Common myeloid progenitor, CD34-positive (primary cell): ENCODE data around the gene AKAP1.

Experiments
- CTCF ChIA-PET: fragments of 350-600 bp; sonication (Branson Sonifier 250); formaldehyde crosslinking; loops from one replicate; lab custom pipeline; 2021; ENCODE audit warnings: antibody characterized with exemption; lab: Charles Lee
- POLR2A ChIA-PET: fragments of 350-600 bp; sonication (Branson Sonifier 250); formaldehyde crosslinking; loops from one replicate; lab custom pipeline; 2021; ENCODE audit warnings: antibody characterized with exemption; lab: Charles Lee
- DNase-seq, 3 donors: peaks; one replicate each; pipeline versions ENCODE4 v3.0.0 to v3.0.0-alpha.2; 2013
- H3K27ac ChIP-seq, 2 experiments: 1 replicate in 1 of 2; 2 replicates in 1 of 2; pipeline ENCODE4 v1.7.0; 2013; ENCODE audit warnings: inconsistent platforms in 2 of 2, low read length in 2 of 2, mild to moderate bottlenecking in 2 of 2, low read depth in 1 of 2, moderate library complexity in 1 of 2; ENCODE audit not compliant: severe bottlenecking in 2 of 2, insufficient read depth in 1 of 2, poor library complexity in 1 of 2
- H3K27me3 ChIP-seq, 5 experiments: replicated peaks in 2 of 5; 1 replicate in 3 of 5; 2 replicates in 2 of 5; pipeline versions ENCODE4 v1.6.1 to v1.7.0; 2013; ENCODE audit warnings: low read length in 4 of 5, mild to moderate bottlenecking in 2 of 5, moderate library complexity in 2 of 5, inconsistent platforms in 1 of 5; ENCODE audit not compliant: insufficient read depth in 5 of 5, control insufficient read depth in 4 of 5
- H3K36me3 ChIP-seq, 4 experiments: 1 replicate in 2 of 4; 2 replicates in 2 of 4; pipeline versions ENCODE4 v1.6.1 to v1.7.0; 2013; ENCODE audit warnings: low read length in 3 of 4, control low read depth in 1 of 4, mild to moderate bottlenecking in 1 of 4; ENCODE audit not compliant: control insufficient read depth in 4 of 4, insufficient read depth in 4 of 4
- H3K4me1 ChIP-seq, 4 experiments: 1 replicate in 3 of 4; 2 replicates in 1 of 4; pipeline versions ENCODE4 v1.6.1 to v1.7.1; 2013; ENCODE audit warnings: low read length in 3 of 4, mild to moderate bottlenecking in 3 of 4, control low read depth in 1 of 4, inconsistent platforms in 1 of 4, moderate library complexity in 1 of 4; ENCODE audit not compliant: control insufficient read depth in 4 of 4, insufficient read depth in 4 of 4; ENCODE audit errors: control extremely low read depth in 1 of 4
- H3K4me3 ChIP-seq, 7 experiments: 1 replicate in 4 of 7; 2 replicates in 3 of 7; pipeline versions ENCODE4 v1.5.1 to v1.7.0; 2013; ENCODE audit warnings: mild to moderate bottlenecking in 7 of 7, low read length in 6 of 7, moderate library complexity in 6 of 7, inconsistent platforms in 2 of 7, low read depth in 2 of 7, control low read depth in 1 of 7; ENCODE audit not compliant: insufficient read depth in 4 of 7, control insufficient read depth in 1 of 7; ENCODE audit errors: extremely low read depth in 1 of 7
- H3K9me3 ChIP-seq, 5 experiments: 1 replicate in 4 of 5; 2 replicates in 1 of 5; pipeline versions ENCODE4 v1.6.1 to v1.7.1; 2013; ENCODE audit warnings: low read length in 4 of 5, mild to moderate bottlenecking in 2 of 5, inconsistent platforms in 1 of 5, low read depth in 1 of 5, moderate library complexity in 1 of 5; ENCODE audit not compliant: control insufficient read depth in 4 of 5, insufficient read depth in 2 of 5; ENCODE audit errors: control extremely low read depth in 1 of 5
- WGBS: methylation state at CpG from one replicate; pipeline ENCODE4 v1.1.5; 2013; ENCODE audit not compliant: insufficient coverage; 5-methylcytosine and 5-hydroxymethylcytosine counted together

The AKAP1 gene

GRCh38 chr17:57044976-57045867 is 39.8 kb upstream of the AKAP1 start:
- Histone ChIP-seq H3K36me3 (no peaks in the 10 kb centered on the region), H3K4me3 (peak overlapping the region in 6 of 7 experiments; percentile 28 to 68 (median 52)), H3K27me3 (peaks cover 5 to 67% (median 25%) of the 10 kb centered on the region in 5 experiments), H3K27ac (no peak overlapping the region), H3K9me3 (peaks cover 0 to 3% (median 0%) of the 10 kb centered on the region in 5 experiments), H3K4me1 (peaks cover 0 to 17% (median 16%) of the 10 kb centered on the region in 4 experiments)
- no peak for DNase-seq
- 22% methylated on average over 42 of the region's 49 CpGs for WGBS
- ChIA-PET POLR2A (no interaction called here), CTCF (no interaction called here)

DNA sequence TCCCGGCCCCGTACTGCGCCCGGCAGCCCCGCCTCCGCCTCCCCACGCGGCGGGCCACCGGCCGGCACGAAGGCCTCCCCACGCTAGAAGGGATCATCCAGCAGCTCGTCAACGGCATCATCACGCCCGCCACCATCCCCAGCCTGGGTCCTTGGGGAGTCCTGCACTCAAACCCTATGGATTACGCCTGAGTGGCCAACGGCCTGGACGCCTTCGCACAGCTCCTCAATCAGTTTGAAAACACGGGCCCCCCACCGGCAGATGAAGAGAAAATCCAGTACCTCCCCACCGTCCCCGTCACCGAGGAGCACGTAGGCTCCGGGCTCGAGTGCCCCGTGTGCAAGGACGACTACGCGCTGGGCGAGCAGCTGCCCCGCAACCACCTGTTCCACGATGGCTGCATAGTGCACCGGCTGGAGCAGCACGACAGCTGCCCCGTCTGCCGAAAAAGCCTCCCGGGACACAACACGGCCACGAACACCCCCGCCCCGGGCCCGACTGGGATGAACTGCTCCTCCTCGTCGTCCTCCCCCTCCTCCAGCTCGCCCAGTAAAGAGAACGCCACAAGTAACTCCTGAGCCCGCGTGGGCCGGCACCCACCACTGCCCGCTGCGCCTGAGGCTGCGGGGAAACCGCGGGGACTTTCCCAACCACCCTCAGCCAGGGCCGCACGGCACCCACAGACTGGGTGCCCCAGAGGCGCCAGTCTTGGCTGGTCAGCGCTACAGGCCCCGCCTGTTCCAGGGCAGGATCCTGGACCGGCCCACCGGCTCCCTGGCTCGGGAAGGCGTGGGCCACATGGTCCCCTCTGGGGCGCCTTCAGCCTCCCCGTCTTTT is 39.0 kb upstream of the AKAP1 start:
- ChIA-PET POLR2A (no interaction called here), CTCF (no interaction called here)
- 4% methylated on average over 51 of the region's 69 CpGs for WGBS

DNA sequence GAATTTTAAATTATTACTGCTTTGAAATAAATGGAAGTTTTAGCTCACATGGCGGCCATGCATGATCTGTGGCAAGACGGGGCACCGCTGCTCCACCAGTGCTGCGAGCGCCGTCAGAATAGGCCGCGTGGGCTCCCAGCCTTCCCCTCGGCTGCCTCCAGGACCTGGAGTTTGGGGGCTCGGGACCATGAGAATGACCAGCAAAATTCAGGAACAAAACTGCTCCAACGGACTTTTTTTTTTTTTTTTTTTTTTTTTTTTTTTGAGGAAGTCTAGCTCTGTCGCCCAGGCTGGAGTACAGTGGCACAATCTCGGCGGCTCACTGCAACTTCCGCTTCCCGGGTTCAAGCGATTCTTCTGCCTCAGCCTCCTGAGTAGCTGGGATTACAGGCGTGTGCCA is 38.3 kb upstream of the AKAP1 start:
- Histone ChIP-seq H3K4me1 (peaks cover 0 to 17% (median 16%) of the 10 kb centered on the region in 4 experiments), H3K36me3 (no peaks in the 10 kb centered on the region), H3K27me3 (peaks cover 5 to 60% (median 24%) of the 10 kb centered on the region in 5 experiments), H3K9me3 (peaks cover 0 to 3% (median 0%) of the 10 kb centered on the region in 5 experiments), H3K27ac (no peak overlapping the region), H3K4me3 (peak overlapping the region in 3 of 7 experiments; percentile 25 to 68 (median 58))
- CTCF ChIA-PET: interaction anchor here (0.7 to 1.4 kb wide), 2 partner anchors 9 to 45 kb away, joined by 3 to 4 read pairs; no protein-coding TSS in a partner anchor
- DNase-seq: peak in 2 of 3 donors; percentile 39 to 49
- WGBS: 46% methylated on average over 12 of the region's 18 CpGs
- POLR2A ChIA-PET: no interaction called here

More for the DNA sequence above, 39.0 kb upstream of the AKAP1 start:
- peak; percentile 9 to 64 (median 53) for DNase-seq
- H3K9me3 ChIP-seq: peaks cover 0 to 3% (median 0%) of the 10 kb centered on the region in 5 experiments
- H3K27ac ChIP-seq: no peak overlapping the region
- peaks cover 0 to 17% (median 16%) of the 10 kb centered on the region in 4 experiments for H3K4me1 ChIP-seq
- peaks cover 5 to 63% (median 24%) of the 10 kb centered on the region in 5 experiments for H3K27me3 ChIP-seq
- H3K4me3 ChIP-seq: peak overlapping the region; percentile 1 to 68 (median 45)
- no peaks in the 10 kb centered on the region for H3K36me3 ChIP-seq

DNA sequence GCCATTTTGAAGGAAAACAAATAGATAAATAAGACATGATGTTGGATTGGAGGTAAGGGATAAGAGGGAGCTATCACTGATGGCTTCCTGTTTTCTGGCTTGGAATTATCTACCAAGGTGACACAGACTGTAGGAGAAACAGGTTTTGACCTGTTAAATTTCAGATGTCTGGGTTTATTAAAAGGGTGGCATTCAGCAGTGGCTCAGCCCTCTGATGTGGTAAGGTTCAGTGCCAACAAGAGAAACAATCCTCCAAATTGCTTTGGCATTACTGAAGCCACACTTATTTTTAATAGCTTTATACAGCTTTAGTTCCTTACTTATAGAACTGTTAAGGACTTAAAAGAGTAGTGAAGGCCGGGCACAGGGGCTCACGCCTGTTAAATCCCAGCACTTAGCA is 37.0 kb upstream of the AKAP1 start:
- no peak for DNase-seq
- Histone ChIP-seq H3K4me1 (peaks cover 0 to 17% (median 16%) of the 10 kb centered on the region in 4 experiments), H3K27me3 (peaks cover 5 to 55% (median 24%) of the 10 kb centered on the region in 5 experiments), H3K27ac (no peak overlapping the region), H3K36me3 (no peaks in the 10 kb centered on the region), H3K9me3 (peaks cover 0 to 3% (median 0%) of the 10 kb centered on the region in 5 experiments), H3K4me3 (no peak overlapping the region)
- WGBS: 100% methylated on average over 2 of the region's 2 CpGs
- POLR2A ChIA-PET: no interaction called here
- CTCF ChIA-PET: interaction anchor here (0.9 to 1.4 kb wide), 3 partner anchors 10 to 13 kb away, joined by 3 to 7 read pairs (median 4); no protein-coding TSS in a partner anchor

GRCh38 chr17:57050306-57050705 is 34.7 kb upstream of the AKAP1 start:
- Histone ChIP-seq H3K36me3 (no peaks in the 10 kb centered on the region), H3K27me3 (peaks cover 2 to 33% (median 12%) of the 10 kb centered on the region in 5 experiments), H3K4me3 (no peak overlapping the region), H3K4me1 (peaks cover 0 to 26% (median 22%) of the 10 kb centered on the region in 4 experiments), H3K9me3 (no peaks in the 10 kb centered on the region), H3K27ac (no peak overlapping the region)
- ChIA-PET CTCF (no interaction called here), POLR2A (interaction anchor here (0.6 kb wide), 1 partner anchor 690 kb away, joined by 4 read pairs; no protein-coding TSS in a partner anchor)
- no peak for DNase-seq
- 95% methylated on average over 3 of the region's 5 CpGs for WGBS

- H3K4me1 ChIP-seq: peaks cover 0 to 13% (median 7%) of the 10 kb centered on the region in 4 experiments
- no peak for DNase-seq
- CTCF ChIA-PET: no interaction called here
- no peaks in the 10 kb centered on the region for H3K36me3 ChIP-seq
- 100% methylated on average over 5 of the region's 5 CpGs for WGBS
- H3K4me3 ChIP-seq: no peak overlapping the region
- H3K27me3 ChIP-seq: peaks cover 2 to 17% (median 9%) of the 10 kb centered on the region in 5 experiments
- H3K27ac ChIP-seq: no peak overlapping the region
- POLR2A ChIA-PET: interaction anchor here (0.6 kb wide), 1 partner anchor 112 kb away, joined by 3 read pairs; no protein-coding TSS in a partner anchor
- H3K9me3 ChIP-seq: no peaks in the 10 kb centered on the region
These were observed 33.1 kb upstream of the AKAP1 start for GRCh38 chr17:57051886-57052361.
